Measurements from ENCODE around the gene NAA16.

NAA16 gene

DNA sequence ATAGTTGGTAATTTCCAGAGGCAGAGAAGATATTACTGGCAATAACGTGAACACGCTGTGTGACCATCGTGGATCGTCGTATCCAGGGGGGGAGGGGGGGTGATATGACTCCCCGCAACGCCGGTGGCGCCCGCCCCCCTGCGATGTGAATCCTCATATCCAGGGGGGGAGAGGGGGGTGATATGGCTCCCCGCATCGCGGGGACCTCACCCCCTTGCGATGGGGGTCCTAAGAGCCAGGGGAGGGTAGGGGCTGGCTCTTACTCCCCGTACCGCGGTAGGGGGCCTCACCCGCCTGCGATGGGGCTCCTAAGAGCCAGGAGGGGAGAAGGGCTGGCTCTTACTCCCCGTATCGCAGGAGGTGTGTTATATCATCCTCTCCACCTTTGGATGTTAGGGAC, 115.0 kb downstream of the NAA16 start:
- no peak for TF ChIP-seq ZNF274 (IDR thresholded peaks at IDR 0.05; ENCODE audit: low read depth, low read length)
- no peak overlapping the region for H3K4me3 ChIP-seq (ENCODE audit: low read length)
